ENCODE results near the gene APBA1.

Gene APBA1

DNA sequence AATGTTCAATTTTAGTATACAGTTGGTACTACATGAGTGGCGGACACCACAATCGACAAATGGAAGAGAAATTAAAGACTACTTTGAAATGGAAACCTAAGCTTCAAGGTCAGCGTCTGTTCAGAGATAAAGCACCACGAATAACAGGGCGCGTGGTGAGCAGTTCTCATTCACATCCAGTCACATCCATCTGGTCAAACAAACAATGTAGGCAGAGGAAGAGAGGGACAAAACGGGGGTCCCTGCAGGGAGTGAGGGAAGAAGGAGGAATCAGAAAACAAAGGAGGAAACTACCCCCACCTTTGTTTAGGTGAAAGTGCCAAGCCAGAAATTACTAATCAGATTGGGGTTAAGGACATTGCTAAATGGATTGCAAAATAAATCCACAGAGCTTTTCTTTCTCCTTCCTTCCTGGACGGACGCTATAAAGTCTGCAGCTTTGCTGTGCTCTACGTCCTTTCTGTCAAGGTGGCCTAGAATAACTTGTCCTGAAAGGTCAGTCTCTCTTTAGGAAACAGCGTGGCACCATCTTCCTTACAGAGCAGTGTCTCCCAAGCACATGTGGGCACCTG, 208.6 kb downstream of the APBA1 start:
- Histone ChIP-seq H3K36me3 (ENCODE audit: control insufficient read depth, insufficient read depth, low read length) (no peaks in the 10 kb centered on the region), H3K4me3 (replicated peaks; ENCODE audit: low read depth, low read length) (no peak overlapping the region), H3K27me3 (replicated peaks; ENCODE audit: control insufficient read depth, insufficient read depth, low read length) (peaks cover 2% of the 10 kb centered on the region)
- no peak for DNase-seq (ENCODE audit: extremely low read depth, insufficient read length)
- TF ChIP-seq CTCF (IDR thresholded peaks at IDR 0.05; ENCODE audit: insufficient read depth, low read length, poor library complexity, severe bottlenecking) = no peak

DNA sequence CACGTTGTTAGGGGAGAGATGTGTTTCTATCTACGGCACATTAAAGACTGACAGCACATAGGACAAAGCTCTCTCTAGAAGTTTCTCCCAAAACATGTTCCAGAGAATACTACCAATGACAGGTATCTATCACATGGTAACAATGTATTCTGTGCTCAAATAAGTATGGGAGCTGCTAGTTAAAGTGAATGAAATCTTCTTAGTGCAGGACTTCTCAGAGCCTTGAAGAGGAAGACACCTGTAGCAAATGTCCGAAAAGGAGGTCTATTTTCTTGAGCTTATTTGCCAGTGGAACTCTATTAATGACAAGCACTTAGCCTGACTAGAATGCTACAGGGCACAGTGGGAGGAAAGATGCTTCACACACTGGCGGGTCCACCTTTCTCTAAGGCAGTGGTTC, 209.8 kb downstream of the APBA1 start:
- no peak for DNase-seq (ENCODE audit: extremely low read depth, insufficient read length)
- H3K36me3 ChIP-seq (ENCODE audit: control insufficient read depth, insufficient read depth, low read length) = no peaks in the 10 kb centered on the region

DNA sequence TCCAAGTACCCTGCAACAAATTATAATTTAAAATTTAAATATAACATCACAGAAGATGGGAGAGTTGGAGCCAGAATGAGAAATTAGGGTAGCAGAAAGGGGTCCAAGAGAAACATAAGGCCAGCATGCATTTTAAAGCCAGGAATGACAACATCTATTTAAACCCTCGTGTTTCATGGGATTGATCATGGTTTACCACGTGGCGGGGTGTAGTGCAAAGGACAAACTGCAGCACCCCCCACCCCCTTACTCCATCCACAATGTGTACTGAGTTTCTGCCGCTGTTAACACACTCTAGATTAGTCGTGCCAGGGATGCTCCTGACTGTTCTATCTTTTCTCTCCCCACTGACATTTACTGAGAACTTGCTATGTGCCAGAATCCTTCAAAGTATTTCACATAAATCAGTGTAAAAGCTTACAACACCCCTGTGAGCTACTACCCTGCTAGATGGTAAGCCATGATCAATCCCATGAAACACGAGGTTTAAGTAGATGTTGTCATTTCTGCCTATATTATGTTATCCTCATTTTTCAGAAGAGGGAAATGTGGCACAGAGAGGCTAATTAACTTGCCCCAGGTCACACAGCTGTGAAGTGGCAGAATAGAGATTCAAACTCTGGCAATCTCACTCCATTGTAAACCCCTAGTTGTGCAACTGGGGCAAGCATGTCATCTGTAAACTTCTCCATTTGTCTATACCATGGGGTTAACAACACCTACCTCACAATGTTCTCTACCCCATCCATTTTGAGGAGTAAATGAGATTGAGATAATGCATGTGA, 210.9 kb downstream of the APBA1 start:
- peaks cover 2% of the 10 kb centered on the region for H3K27me3 ChIP-seq (replicated peaks; ENCODE audit: control insufficient read depth, insufficient read depth, low read length)
- H3K4me3 ChIP-seq (replicated peaks; ENCODE audit: low read depth, low read length) = no peak overlapping the region
- DNase-seq (ENCODE audit: extremely low read depth, insufficient read length) = no peak
- no peaks in the 10 kb centered on the region for H3K36me3 ChIP-seq (ENCODE audit: control insufficient read depth, insufficient read depth, low read length)
- TF ChIP-seq CTCF (IDR thresholded peaks at IDR 0.05; ENCODE audit: insufficient read depth, low read length, poor library complexity, severe bottlenecking) = no peak

More for the DNA sequence above, 209.8 kb downstream of the APBA1 start:
- peaks cover 2% of the 10 kb centered on the region for H3K27me3 ChIP-seq (replicated peaks; ENCODE audit: control insufficient read depth, insufficient read depth, low read length)
- H3K4me3 ChIP-seq (replicated peaks; ENCODE audit: low read depth, low read length) = no peak overlapping the region
- no peak for TF ChIP-seq CTCF (IDR thresholded peaks at IDR 0.05; ENCODE audit: insufficient read depth, low read length, poor library complexity, severe bottlenecking)

GRCh38 chr9:69460012-69460411, 212.2 kb downstream of the APBA1 start:
- no peak overlapping the region for H3K4me3 ChIP-seq (replicated peaks; ENCODE audit: low read depth, low read length)
- no peak for TF ChIP-seq CTCF (IDR thresholded peaks at IDR 0.05; ENCODE audit: insufficient read depth, low read length, poor library complexity, severe bottlenecking)
- H3K27me3 ChIP-seq (replicated peaks; ENCODE audit: control insufficient read depth, insufficient read depth, low read length) = peaks cover 2% of the 10 kb centered on the region
- no peaks in the 10 kb centered on the region for H3K36me3 ChIP-seq (ENCODE audit: control insufficient read depth, insufficient read depth, low read length)
- DNase-seq (ENCODE audit: extremely low read depth, insufficient read length) = no peak

DNA sequence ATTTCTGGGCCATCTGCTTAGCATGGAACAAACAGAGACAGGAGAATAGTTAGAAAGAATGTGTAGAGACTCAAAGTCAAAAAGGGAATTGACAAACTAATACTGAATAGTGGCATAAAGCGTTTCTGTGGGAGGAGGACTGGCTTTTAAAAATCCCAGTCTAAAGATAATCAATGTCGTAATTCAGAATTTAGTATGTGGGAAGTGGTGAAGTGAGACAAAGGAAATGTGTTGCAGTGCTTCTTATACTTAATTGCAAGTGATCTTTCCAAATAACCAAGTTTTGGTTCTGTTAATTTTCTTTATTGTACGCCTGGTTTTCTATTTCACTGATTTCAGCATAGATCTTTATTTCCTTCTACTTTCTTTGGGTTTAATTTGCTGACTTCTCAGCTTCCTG, 214.0 kb downstream of the APBA1 start:
- TF ChIP-seq CTCF (IDR thresholded peaks at IDR 0.05; ENCODE audit: insufficient read depth, low read length, poor library complexity, severe bottlenecking) = no peak
- DNase-seq (ENCODE audit: extremely low read depth, insufficient read length) = no peak
- Histone ChIP-seq H3K27me3 (replicated peaks; ENCODE audit: control insufficient read depth, insufficient read depth, low read length) (peaks cover 2% of the 10 kb centered on the region), H3K36me3 (ENCODE audit: control insufficient read depth, insufficient read depth, low read length) (no peaks in the 10 kb centered on the region), H3K4me3 (replicated peaks; ENCODE audit: low read depth, low read length) (no peak overlapping the region)

All from GM06990 (cell line).